Colon (tissue), 2 donors: ENCODE data around the gene AP4M1.
"Not testable (repeated sequence)": the region's sequence is repeated elsewhere in the genome, so short reads cannot be mapped to it uniquely, and the experiment has no call there.

Experiments
- FAIRE-seq: peaks from 2 replicates; lab custom pipeline; 2012; peaks lifted over from hg19 to GRCh38; lab: Jason Lieb, UNC
- donor health status: control.
- donor health status: control.

The AP4M1 gene

DNA sequence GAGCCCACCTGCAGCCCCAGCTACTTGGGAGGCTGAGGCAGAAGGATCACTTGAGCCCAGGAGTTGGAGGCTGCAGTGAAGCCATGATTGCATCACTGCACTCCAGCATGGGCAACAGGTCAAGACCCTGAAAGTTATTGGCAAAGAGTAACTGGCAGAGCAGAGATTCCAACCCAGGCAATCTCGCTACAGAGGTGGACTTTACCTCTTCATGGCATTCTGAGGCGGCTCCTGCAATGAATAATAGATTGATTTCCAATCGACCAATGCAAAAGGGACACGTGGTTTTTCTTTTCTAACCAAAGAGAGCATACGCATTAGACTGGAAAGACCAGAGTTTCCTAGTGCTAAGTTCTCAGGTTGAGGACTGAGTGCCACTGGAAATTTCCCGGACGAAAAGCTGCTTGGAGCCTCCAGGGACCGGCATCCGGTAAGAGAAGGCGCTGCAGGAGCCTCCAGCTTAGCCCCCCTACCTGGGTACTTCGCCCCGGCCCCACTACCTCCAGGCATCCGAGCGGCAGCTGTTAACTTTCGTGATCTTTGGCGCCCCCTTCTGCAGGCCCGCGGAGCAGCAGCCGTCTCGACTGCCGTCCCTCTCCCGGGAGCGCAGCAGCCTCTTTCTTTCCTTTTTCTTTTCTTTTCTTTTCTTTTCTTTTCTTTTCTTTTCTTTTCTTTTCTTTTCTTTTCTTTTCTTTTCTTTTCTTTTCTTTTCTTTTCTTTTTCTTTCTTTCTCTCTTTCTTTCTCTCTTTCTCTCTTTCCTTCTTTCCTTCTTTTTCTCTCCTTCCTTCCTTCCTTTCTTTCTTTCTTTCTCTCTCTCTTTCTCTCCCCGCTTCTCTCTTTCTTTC, 29.4 kb downstream of the AP4M1 start:
- no peak for FAIRE-seq

DNA sequence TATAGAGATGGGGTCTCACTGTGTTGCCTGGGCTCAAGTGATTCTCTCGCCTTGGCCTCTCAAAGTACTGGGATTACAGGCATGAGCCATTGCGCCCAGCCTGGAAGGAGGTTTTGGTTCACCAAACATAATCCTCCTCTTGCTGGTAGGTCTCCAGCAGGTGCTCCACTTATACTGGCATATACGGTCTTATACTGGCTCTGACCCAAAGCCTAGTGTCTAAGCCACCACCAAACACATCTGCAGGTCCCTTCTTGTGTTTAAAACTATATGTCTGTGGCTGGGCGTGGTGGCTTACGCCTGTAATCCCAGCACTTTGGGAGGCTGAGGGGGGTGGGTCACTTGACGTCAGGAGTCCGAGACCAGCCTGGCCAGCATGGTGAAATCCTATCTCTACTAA, 30.7 kb downstream of the AP4M1 start:
- FAIRE-seq: no peak

DNA sequence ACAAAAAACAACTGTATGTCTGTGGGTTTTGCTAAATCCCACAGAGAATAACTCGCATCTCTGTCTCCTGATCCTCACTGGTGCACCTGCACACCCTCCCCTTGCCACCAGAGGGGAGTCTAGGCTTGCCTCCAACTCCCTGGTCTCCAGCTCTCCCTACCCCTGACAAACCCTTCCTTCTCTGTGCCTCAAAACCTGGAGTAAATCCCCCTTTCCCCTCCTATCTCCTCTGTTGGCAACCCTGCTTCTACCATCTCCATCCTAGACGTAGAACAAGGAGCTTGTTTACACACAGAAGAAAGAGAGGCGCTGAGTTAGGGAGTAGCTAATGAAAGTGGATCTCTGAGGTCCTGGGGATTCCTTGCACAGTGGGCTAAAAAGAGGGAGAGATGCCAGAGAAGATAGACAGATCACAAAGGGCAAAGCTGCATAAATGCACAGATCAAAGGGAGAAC, 31.3 kb downstream of the AP4M1 start:
- FAIRE-seq: no peak

DNA sequence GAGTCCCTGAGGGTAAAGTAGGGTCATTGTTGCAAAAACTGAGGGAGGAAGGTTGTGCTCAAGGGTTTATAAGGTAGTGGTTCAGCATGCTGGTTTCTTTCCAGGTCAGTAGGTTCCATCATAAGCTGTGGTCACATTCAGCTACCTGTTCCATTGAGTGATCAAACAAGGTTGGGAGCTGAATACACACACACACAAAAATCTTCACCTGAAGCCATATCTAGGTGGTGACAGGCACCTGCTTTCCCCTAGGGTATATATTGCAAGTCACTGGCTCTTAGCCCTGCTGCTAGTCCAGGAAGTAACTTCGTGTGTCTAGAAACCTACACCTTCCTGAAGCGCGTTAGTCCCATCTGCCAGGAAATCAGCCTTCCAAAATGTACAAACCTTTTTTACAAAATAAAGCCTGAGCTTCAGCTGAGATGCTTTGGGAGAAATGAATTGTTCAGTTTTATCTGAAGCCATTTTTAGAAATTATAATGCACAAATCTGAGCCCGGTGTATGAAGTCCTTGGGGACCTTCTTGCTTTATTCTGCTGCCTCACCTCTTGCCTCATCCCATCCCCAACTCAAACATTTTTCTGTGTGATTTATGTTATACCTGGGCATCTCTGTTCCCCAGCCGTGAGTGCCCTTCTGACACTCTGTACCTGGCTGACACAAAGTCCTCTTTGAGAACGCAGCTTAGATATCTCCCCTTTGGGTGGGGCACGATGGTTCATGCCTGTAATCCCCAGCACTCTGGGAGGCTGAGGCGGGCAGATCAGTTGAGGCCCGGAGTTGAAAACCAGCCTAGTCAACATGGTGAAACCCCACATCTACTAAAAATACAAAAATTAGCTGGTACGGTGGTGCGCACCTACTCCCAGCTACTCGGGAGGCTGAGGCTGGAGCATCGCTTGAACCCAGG, 36.7 kb downstream of the AP4M1 start:
- FAIRE-seq: no peak

DNA sequence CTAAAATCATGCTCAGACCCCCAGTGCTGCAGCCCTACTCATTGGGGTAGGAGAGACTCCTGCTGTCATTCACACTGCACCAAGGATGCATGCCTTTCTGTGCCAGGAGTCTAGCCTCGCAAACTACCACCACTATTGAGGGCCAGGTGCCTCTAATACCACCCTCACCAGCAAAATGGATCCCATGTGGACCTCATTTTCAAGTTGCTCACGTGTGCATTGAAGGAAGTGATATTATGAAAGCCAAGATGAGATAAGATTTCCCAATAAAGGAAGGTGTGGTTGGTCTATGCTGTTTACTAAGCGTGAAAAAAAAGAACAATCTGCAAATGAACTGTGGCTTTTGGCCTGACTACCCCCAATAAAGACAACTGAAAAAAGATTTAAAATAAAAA, 40.1 kb downstream of the AP4M1 start:
- FAIRE-seq: no peak

DNA sequence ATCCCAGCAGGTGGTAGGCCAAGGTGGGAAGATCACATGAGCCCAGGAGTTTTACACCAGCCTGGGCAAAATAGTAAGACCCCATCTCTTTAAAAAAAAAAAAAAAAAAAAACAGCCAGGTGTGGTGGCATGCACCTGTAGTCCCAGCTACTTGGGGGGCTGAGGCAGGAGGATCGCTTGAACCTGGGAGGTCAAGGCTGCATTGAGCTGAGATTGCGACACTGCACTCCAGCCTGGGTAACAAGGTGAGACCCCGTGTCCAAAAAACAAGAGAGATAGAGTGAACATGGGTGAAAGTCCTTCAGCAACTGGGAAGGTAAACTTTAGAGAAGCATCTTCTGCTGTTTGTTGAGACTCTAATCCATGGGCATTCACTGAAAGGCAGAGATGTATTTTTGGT, 41.0 kb downstream of the AP4M1 start:
- FAIRE-seq: no peak

DNA sequence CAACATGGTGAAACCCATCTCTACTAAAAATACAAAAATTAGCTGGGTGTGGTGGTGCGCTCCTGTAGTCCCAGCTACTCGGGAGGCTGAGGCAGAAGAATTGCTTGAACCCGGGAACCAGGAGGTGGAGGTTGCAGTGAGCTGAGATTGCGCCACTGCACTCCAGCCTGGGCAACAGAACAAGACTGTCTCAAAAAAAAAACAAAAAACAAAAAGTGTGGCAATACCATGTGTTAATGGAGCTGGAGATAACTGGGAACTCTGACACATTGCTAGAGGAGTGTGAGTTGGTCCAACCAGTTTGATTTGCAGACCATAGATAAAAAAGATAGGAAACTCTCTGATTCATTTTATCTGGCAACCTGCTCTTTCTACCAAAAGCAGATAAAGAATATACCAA, 44.9 kb downstream of the AP4M1 start:
- FAIRE-seq: not testable (repeated sequence)

DNA sequence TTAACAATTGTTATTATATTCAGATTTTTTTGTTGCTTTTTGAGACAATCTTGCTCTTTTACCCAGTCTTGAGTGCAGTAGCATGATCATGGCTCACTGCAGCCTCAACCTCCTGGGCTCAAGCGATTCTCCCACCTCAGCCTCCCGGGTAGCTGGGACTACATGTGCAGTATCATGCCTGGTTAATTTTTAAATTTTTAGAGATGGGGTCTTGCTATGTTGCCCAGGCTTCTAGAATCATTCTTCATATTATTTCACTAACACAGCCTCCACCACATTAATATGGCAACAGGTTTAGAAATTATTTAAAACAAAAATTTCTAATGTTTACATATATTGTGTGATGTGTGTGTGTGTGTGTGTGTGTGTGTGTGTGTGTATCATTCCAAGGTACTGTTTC, 45.8 kb downstream of the AP4M1 start:
- no peak for FAIRE-seq

DNA sequence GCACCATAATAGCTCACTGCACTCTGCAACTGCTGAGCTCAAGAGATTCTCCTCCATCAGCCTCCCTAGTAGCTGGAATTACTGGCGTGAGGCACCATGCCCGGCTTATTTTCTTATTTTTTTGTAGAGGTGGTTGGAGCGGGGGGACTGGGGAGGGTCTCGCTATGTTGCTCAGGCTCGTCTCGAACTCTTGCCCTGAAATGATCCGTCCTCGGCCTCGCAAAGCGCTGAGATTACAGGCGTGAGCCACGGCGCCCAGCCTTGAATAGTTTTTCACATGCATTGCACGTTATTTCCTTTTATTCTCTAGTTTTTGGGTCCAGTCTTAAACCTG, 46.7 kb downstream of the AP4M1 start:
- no peak for FAIRE-seq

DNA sequence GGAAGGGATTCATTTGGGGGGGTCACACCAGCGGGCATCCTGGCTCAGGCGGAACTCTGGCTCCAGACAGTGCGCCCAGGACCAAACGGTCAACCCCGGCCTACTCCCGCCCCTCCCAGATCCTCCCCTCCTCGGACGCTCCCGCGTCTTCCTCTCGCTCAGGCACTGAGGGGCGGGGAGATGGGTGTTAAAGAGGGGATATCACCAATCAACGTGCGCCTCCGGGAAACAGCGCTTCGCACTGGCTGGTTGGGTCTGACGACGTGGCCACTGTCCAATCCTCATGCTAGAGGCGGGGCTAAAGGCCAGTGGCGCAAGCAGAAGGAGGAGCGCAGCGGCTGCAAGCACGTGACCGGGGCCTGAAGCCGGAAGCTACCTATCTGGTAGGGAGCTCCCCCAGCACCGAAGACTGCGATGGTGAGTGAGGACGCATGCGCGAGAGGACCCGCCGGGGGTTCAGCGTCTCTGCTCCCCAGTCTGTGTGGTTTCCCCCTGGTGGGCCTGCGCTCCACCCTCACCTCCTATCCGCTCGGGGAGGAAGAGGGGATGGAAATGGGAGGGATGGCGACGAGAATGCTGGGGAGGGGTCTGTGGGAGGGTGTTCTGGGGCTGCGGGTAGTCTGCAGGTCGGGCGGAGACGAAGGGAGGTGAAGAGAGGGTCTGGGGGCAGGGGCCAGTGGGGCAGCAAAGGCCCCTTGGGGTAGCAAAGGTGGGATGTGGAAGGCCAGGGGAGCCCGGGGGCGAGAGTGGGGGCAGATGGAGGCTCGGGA, 47.3 kb downstream of the AP4M1 start, which contains the start of gene LAMTOR4:
LAMTOR4 (plus strand) TSS at position 360 of the 770 bp plus-strand sequence; CDS start at position 415, 55 bp downstream.
- peak; percentile 5 for FAIRE-seq

DNA sequence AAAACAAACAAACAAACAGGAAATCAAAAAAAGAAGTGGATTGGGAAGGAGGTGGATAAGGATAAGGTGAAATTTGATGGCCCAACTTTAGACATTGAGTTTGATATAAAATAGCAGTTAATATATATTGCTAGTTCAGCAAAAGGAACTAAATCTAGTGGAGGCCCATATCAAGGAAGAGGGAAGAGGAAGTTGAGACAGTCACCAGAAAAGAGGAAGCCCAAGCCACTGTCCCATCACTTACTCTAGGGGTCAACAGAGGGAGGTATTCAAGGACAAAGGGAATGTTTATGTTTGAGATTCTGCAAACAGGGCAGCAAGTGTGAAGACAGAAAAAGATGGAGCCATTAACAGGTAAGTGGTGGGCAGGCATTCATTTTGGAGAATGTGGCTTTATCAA, 51.0 kb downstream of the AP4M1 start:
- FAIRE-seq: no peak

DNA sequence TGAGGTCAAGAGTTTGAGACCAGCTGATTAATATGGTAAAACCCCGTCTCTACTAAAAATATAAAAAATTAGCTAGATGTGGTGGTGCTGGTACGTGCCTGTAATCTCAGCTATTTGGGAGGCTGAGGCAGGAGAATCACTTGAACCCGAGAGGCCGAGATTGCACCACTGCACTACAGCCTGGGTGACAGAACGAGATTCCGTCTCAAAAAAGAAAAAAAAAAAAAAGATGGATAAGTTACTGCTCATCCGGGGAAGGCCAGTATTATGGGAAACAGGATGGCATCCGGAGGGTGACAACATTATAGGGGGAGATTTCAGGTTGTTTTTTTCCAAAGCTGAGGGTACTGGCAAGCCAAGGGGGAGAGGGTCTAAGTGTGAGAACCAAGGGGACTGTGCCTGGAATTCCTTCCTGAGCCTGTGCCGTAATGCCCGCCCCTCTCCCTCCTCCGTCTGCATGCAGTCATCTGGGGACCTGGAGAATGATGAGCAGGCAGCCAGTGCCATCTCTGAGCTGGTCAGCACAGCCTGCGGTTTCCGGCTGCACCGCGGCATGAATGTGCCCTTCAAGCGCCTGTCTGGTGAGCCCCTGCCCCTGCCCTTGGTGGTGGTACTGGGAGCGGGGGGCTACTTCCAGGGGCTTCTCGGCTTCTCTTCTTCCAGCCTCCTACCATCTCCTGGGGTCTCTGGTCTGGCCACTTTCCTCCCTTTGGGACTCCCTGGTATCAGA, 51.7 kb downstream of the AP4M1 start:
- no peak for FAIRE-seq

DNA sequence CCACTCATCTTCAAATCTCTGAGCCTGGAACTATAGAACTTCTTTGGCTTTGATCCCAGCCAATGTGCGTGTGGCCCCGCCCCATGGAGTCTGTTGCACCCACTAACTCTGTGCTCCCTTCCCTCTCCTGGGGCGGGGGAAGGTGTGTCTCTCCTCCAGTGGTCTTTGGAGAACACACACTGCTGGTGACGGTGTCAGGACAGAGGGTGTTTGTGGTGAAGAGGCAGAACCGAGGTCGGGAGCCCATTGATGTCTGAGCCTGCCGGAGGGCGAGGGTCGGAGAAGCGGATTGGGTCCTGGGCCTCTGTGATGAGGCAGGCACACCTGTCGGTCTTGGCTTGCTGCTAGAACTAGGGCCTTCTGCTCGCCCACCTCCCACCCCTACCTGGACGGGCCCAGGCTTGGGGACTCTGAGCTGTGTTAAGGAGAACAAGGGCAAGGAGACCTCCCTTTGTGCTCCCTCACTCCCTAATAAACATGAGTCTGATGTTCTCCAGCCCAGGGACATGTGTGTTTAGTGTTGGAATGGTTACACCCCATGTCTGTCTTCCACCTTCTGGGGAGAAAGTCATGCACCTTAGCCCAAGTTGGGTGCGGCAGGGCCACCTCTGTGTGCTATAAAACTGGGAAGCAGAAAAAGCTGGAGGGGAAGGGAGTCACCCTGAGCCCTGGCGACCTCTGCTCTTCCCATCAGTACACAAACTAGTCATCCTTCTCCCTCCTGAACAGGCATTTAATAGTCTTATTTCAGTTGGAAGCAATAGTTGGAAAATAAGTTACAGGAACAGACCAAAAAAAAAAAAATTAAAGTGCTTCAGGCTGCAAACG, 52.5 kb downstream of the AP4M1 start:
- FAIRE-seq: no peak

DNA sequence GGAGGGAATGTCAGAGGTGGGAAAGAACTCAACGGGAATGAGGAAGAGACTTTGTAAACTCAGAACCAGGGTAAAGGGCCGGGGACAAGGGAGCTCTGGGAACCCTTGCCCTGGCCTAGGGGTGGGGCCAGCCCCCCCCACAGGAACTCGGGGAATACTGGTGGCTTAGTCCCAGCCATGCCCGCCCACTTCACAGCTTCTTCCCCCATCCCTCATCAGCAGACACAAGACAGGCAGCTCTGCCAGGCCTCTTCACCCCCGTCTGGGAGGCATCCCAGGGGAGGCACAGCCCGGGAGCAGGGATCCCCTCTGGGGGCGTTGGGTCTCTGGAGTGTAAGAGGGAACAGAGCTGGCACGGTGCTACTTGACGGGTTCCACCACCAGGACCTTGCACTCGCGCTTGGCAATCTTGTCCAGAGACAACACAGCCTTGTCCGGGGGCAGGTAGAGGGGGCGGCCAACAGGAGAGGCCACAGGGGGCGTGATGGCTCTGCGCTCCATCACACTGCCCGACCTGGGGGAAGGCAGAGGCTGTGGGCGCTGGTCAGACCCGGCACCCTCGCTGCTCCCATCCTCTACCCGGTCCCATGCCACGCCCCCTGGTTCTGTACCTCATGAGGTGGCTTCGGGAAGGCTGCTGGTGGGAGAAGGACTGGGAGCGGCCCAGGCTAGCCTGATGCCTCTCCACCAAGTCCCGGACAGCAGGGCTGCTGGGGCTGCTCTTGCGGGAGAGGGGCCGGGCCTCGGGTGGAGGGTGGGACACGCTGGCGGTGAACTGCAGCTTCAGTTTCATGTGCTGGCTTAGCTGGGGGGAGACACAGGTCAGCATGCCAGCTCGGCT, 53.4 kb downstream of the AP4M1 start:
- no peak for FAIRE-seq

DNA sequence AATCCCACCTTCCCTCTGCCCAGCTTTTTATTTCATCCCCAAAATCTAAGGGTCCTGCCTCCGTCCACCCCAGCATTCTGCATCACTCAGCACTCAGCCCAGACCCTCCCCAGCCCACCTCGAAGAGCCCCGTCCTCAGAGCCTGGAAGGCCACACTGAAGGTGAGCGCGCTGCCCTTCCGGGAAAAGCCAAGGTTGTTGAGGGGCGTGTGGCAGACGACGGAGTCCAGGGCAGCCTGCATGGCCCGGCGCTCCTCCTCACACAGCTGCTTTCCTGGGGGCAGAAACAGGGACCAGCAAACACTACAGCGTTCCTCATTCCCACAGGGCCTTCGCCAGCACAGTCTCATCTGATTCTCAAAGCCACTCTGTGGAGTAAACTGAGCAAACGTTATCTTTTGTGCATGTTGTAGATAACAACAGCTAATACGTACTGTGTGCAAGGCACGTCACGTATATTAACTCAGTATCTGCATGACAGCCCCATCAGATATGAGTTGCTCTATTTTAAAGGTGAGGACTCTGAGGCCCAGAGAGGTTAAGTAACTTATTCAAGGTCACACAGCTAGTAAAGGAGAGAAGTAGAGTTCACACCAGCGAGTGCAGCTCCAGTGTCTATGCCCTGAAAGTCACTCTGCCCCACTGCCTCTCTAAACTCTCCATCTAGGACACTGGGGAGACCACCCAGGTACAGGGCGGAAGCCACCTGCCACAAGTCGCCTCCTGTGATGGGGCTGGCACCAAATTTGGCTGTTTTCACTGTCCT, 54.3 kb downstream of the AP4M1 start:
- no peak for FAIRE-seq

DNA sequence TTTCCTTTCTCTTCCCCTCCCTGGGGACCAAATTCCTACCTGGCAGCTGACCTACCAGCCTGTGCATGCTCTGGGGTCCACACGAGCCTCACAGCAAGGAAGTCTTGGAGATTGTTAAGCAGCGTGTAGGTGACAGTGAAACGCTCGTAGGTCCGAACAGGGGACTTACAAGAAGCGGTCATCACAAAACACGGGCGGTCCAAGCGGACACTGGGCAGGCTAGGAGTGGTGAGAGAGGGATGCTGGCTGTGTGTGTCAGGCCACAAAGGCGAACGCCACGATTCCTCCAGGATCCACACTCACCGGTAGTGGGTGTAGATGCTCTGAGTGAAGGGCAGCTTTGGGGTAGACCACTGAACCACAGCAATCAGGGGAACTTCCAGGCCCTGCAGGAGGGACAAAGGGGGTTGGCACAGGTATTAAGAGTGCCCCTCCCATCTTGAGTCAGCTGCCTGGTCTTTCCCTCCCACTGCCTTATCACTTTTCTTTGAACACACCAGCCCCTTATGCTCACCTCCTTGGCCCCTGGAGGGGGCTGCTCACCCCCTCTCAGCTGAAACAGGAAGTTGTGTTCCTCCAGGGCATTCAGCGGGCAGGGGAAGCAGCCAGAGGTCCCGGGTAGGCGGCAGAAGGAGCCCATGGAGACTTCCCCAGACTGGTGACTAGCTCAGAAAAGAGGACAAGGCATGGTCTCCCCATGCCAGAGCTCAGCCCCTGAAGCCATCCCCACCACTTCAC, 55.1 kb downstream of the AP4M1 start:
- FAIRE-seq: no peak

DNA sequence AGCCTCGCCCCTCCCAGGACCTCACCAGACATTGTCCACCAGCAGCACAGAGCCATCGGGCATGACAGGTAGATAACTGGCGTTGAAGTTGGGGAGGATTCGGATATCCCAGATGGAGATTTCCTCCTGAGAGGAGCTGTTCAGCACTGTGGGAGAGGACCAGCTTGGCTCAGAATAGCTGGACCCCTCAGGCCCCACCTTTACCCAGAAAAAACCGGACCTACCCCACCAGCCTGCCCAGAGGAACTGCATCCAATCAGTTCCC, 55.6 kb downstream of the AP4M1 start:
- FAIRE-seq: no peak

DNA sequence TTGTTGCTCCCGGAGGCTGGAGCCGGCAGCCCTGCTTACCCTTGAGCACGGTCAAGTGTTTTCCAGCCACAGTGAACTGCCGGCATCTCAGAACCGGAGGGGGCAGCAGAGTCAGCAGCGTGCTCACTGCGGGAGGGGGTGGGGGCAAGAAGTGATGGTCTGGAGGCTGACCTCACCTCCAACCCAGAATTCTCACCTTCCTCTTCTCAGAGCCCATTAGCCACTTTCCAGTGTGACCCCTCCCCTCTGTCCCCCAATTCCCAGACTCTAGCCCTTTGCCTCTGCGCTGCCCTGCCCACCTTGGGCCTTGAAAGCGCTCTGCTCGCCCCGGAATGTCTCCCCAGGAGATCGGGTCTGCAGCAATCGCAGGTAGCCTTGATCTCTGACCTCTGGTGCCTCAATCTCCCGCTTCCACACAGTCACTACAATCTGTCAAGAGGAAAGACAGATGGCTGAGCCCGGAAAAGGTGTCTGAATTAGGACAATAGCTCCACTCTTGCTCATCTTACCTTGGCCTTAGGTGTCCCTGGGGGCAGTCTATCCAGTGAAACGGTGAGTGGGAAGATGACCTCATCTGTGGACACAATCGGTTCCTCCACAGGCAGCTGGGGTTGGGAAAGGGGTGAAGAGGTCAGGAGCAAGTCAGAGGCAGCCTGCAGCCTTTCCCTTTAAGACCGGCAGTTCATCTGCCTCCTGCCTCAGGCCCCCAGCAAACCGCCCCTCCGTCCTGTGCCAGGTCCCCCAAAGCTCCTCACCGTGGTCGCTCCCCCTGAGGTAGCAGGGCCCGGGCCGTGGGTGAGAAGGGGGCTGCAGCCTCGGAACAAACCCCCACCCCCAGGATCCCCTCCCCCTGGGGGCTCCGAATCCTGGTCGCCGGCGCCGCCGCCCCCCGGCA, 56.1 kb downstream of the AP4M1 start:
- no peak for FAIRE-seq
